H9 (cell line): ENCODE results near the gene TUT4. TPM values are rescaled to one million over a fixed set of nuclear protein-coding genes. Genes with fewer than 3 reads are reported as not detected.

Source experiments
- DNase-seq: peaks from one replicate; pipeline ENCODE4 v3.0.0-alpha.2; 2017
- H2AFZ ChIP-seq: one replicate; pipeline ENCODE4 v1.6.1; 2013; ENCODE audit warnings: mild to moderate bottlenecking, low read length, control low read depth, moderate library complexity
- H2AK5ac ChIP-seq: 2 replicates; pipeline ENCODE4 v1.6.1; 2013; ENCODE audit warnings: low read length, control low read depth, mixed read lengths; ENCODE audit not compliant: insufficient read length
- H2BK120ac ChIP-seq: one replicate; pipeline ENCODE4 v1.6.1; 2013; ENCODE audit warnings: low read depth, mild to moderate bottlenecking, low read length, control low read depth, inconsistent platforms; ENCODE audit not compliant: poor library complexity, severe bottlenecking
- H2BK12ac ChIP-seq: 2 replicates; pipeline ENCODE4 v1.6.1; 2013; ENCODE audit warnings: low read length, control low read depth, mixed read lengths, low read depth; ENCODE audit not compliant: insufficient read length
- H2BK15ac ChIP-seq: 2 replicates; pipeline ENCODE4 v1.6.1; 2013; ENCODE audit warnings: low read depth, low read length, control low read depth
- H2BK20ac ChIP-seq: one replicate; pipeline ENCODE4 v1.6.1; 2013; ENCODE audit warnings: low read depth, mild to moderate bottlenecking, low read length, control low read depth, inconsistent platforms; ENCODE audit not compliant: poor library complexity, severe bottlenecking
- H2BK5ac ChIP-seq: 2 replicates; pipeline ENCODE4 v1.6.1; 2013; ENCODE audit warnings: low read length, control low read depth, mixed read lengths; ENCODE audit not compliant: insufficient read length
- H3K14ac ChIP-seq: 2 replicates; pipeline ENCODE4 v1.6.1; 2013; ENCODE audit warnings: low read length, control low read depth; ENCODE audit not compliant: insufficient read depth
- H3K18ac ChIP-seq: 2 replicates; pipeline ENCODE4 v1.6.1; 2013; ENCODE audit warnings: low read depth, mild to moderate bottlenecking, mixed read lengths, low read length, control low read depth; ENCODE audit not compliant: insufficient read length
- H3K23ac ChIP-seq: 2 replicates; pipeline ENCODE4 v1.6.1; 2013; ENCODE audit warnings: low read length, control low read depth, mixed read lengths, low read depth; ENCODE audit not compliant: insufficient read length
- H3K23me2 ChIP-seq: 2 replicates; pipeline ENCODE4 v1.6.1; 2013; ENCODE audit warnings: low read depth, mild to moderate bottlenecking, mixed read lengths, low read length, control low read depth; ENCODE audit not compliant: insufficient read length, poor library complexity, severe bottlenecking
- H3K27ac ChIP-seq: 2 replicates; pipeline ENCODE4 v1.5.1; 2013; ENCODE audit warnings: low read length, control low read depth, mixed read lengths, low read depth; ENCODE audit not compliant: insufficient read length
- H3K27me3 ChIP-seq: 2 replicates; pipeline ENCODE4 v1.6.1; 2013; ENCODE audit warnings: low read length, control low read depth, inconsistent platforms; ENCODE audit not compliant: insufficient read depth
- H3K4ac ChIP-seq: 2 replicates; pipeline ENCODE4 v1.6.1; 2013; ENCODE audit warnings: low read depth, mild to moderate bottlenecking, control low read depth, inconsistent platforms, low read length, moderate library complexity
- H3K4me1 ChIP-seq: 2 replicates; pipeline ENCODE4 v1.6.1; 2013; ENCODE audit warnings: low read length, control low read depth, inconsistent platforms; ENCODE audit not compliant: insufficient read depth
- H3K4me2 ChIP-seq: 2 replicates; pipeline ENCODE4 v1.6.1; 2013; ENCODE audit warnings: low read length, control low read depth, mixed read lengths; ENCODE audit not compliant: insufficient read length, insufficient read depth
- H3K56ac ChIP-seq: 2 replicates; pipeline ENCODE4 v1.6.1; 2013; ENCODE audit warnings: low read depth, mild to moderate bottlenecking, mixed read lengths, low read length, control low read depth; ENCODE audit not compliant: insufficient read length
- H3K79me1 ChIP-seq: 2 replicates; pipeline ENCODE4 v1.6.1; 2013; ENCODE audit warnings: low read depth, mild to moderate bottlenecking, moderate library complexity, low read length, control low read depth, inconsistent platforms; ENCODE audit not compliant: insufficient read depth, poor library complexity, severe bottlenecking
- H3K79me2 ChIP-seq: 2 replicates; pipeline ENCODE4 v1.6.1; 2013; ENCODE audit warnings: low read length, control low read depth, inconsistent platforms; ENCODE audit not compliant: insufficient read depth
- H3K9ac ChIP-seq: 2 replicates; pipeline ENCODE4 v1.6.1; 2013; ENCODE audit warnings: low read length, control low read depth, mixed read lengths; ENCODE audit not compliant: insufficient read length; ENCODE audit errors: extremely low read depth
- H3K9me3 ChIP-seq: one replicate; pipeline ENCODE4 v1.6.1; 2013; ENCODE audit warnings: low read depth, low read length, inconsistent platforms; ENCODE audit not compliant: control insufficient read depth
- H3T11ph ChIP-seq: one replicate; pipeline ENCODE4 v1.6.1; 2013; ENCODE audit warnings: mild to moderate bottlenecking, low read length, control low read depth, inconsistent platforms
- H4K20me1 ChIP-seq: one replicate; pipeline ENCODE4 v1.6.1; 2013; ENCODE audit not compliant: control insufficient read depth, insufficient read length, insufficient read depth
- H4K5ac ChIP-seq: 2 replicates; pipeline ENCODE4 v1.6.1; 2013; ENCODE audit warnings: low read depth, mild to moderate bottlenecking, mixed read lengths, low read length, control low read depth; ENCODE audit not compliant: insufficient read length
- H4K8ac ChIP-seq: replicated peaks from 2 replicates; pipeline ENCODE4 v1.6.1; 2013; ENCODE audit warnings: low read length, control low read depth, mixed read lengths, low read depth; ENCODE audit not compliant: insufficient read length
- H4K91ac ChIP-seq: 2 replicates; pipeline ENCODE4 v1.6.1; 2013; ENCODE audit warnings: low read depth, mild to moderate bottlenecking, moderate library complexity, mixed read lengths, low read length, control low read depth; ENCODE audit not compliant: insufficient read length
- H3K27ac Mint-ChIP-seq, 3 experiments: 2 replicates in 2 of 3; 3 replicates in 1 of 3; pipeline ENCODE4 v1.8.0; 2020 to 2021; ENCODE audit warnings: mixed read lengths in 3 of 3, mild to moderate bottlenecking in 1 of 3, moderate library complexity in 1 of 3
- H3K27me3 Mint-ChIP-seq: 2 replicates; pipeline ENCODE4 v1.8.0; 2021; ENCODE audit warnings: low read depth, mild to moderate bottlenecking, moderate library complexity, mixed read lengths
- H3K36me3 Mint-ChIP-seq, 3 experiments: 2 replicates in 2 of 3; 3 replicates in 1 of 3; pipeline ENCODE4 v1.8.0; 2020 to 2021; ENCODE audit warnings: low read depth in 3 of 3, mixed read lengths in 3 of 3; ENCODE audit not compliant: insufficient read depth in 1 of 3
- H3K4me1 Mint-ChIP-seq, 2 experiments: 2 replicates each; pipeline ENCODE4 v1.8.0; 2020; ENCODE audit warnings: mixed read lengths in 2 of 2
- H3K4me3 Mint-ChIP-seq, 2 experiments: 2 replicates in 1 of 2; 3 replicates in 1 of 2; pipeline ENCODE4 v1.8.0; 2020 to 2021; ENCODE audit warnings: mild to moderate bottlenecking in 2 of 2, mixed read lengths in 2 of 2, moderate library complexity in 1 of 2
- H3K9me3 Mint-ChIP-seq, 2 experiments: 2 replicates in 1 of 2; 3 replicates in 1 of 2; pipeline ENCODE4 v1.8.0; 2020; ENCODE audit warnings: mild to moderate bottlenecking in 2 of 2, mixed read lengths in 2 of 2, moderate library complexity in 1 of 2
- WGBS: extraction: QIAGEN DNeasy Blood & Tissue Kit; methylation state at CpG from one replicate; pipeline ENCODE4 v1.1.7; 2013; ENCODE audit warnings: missing lambda C conversion rate, low lambda C conversion rate, mixed read lengths; ENCODE audit not compliant: insufficient read length; ENCODE audit errors: extremely low coverage; 5-methylcytosine and 5-hydroxymethylcytosine counted together
- total RNA-seq: library from RNA; stranded (reverse); gene quantifications from 2 replicates; pipeline ENCODE4 v1.2.1, GENCODE V29; 2021
- TF ChIP-seq, protein P1 (sequence below): fragments of 200-600 bp; sonication (generic); conservative IDR thresholded peaks from 3 replicates; pipeline ENCODE4 v1.8.0; 2021; ENCODE audit warnings: antibody characterized with exemption, mild to moderate bottlenecking

The TUT4 gene
- total RNA-seq, 1 experiment from 2014 or later, result 59.3 TPM

DNA sequence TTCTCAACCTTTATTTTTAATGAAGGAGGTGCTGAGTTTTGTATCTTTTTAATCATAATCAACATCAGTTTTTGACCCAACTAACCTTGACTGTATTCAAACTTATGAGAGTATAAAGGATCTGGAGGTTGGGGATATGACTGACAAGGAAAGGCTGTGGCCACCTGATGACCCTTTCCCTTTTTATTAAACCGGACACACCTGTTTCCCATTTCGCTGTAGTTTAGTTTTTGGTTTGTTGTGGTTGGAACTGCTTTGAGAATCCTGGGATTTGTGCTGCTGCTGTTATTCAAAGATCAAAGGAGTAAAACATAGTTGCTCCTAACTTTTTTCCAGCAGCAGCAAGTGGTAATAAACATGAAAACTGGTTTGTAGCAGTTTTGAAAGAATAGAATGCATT is 136.1 kb downstream of the TUT4 start:
- no peak overlapping the region for H3K56ac ChIP-seq
- Mint-ChIP-seq H3K36me3 (peaks cover 31 to 86% (median 69%) of the 10 kb centered on the region in 3 experiments), H3K27ac (no peak overlapping the region), H3K4me3 (no peak overlapping the region), H3K9me3 (no peaks in the 10 kb centered on the region), H3K4me1 (no peaks in the 10 kb centered on the region), H3K27me3 (no peaks in the 10 kb centered on the region; the same call in 1 of the 2 replicates)
- no peak overlapping the region for H2BK20ac ChIP-seq
- no peak overlapping the region for H3K9ac ChIP-seq
- no peak overlapping the region for H2BK5ac ChIP-seq
- H3K9me3 ChIP-seq, result no peaks in the 10 kb centered on the region
- H3K4ac ChIP-seq, result no peak overlapping the region
- no peak overlapping the region for H4K5ac ChIP-seq
- H3K14ac ChIP-seq, result no peak overlapping the region
- no peak overlapping the region for H3K27ac ChIP-seq
- H2BK15ac ChIP-seq, result no peak overlapping the region
- no peak overlapping the region for H2AFZ ChIP-seq
- H3K79me1 ChIP-seq, result no peaks in the 10 kb centered on the region
- H2BK12ac ChIP-seq, result no peak overlapping the region
- no peaks in the 10 kb centered on the region; the same call in 1 of the 2 replicates for H3K27me3 ChIP-seq
- no peaks in the 10 kb centered on the region for H3K4me1 ChIP-seq
- no peak overlapping the region for H3K4me2 ChIP-seq
- H4K91ac ChIP-seq, result no peak overlapping the region
- H3T11ph ChIP-seq, result no peak overlapping the region
- TF ChIP-seq, protein P1, sequence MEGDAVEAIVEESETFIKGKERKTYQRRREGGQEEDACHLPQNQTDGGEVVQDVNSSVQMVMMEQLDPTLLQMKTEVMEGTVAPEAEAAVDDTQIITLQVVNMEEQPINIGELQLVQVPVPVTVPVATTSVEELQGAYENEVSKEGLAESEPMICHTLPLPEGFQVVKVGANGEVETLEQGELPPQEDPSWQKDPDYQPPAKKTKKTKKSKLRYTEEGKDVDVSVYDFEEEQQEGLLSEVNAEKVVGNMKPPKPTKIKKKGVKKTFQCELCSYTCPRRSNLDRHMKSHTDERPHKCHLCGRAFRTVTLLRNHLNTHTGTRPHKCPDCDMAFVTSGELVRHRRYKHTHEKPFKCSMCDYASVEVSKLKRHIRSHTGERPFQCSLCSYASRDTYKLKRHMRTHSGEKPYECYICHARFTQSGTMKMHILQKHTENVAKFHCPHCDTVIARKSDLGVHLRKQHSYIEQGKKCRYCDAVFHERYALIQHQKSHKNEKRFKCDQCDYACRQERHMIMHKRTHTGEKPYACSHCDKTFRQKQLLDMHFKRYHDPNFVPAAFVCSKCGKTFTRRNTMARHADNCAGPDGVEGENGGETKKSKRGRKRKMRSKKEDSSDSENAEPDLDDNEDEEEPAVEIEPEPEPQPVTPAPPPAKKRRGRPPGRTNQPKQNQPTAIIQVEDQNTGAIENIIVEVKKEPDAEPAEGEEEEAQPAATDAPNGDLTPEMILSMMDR, result no peak
- H2AK5ac ChIP-seq, result no peak overlapping the region
- H3K23ac ChIP-seq, result no peak overlapping the region
- no peak overlapping the region for H2BK120ac ChIP-seq
- H4K8ac ChIP-seq, result no peak overlapping the region
- H4K20me1 ChIP-seq, result no peaks in the 10 kb centered on the region
- no peaks in the 10 kb centered on the region for H3K23me2 ChIP-seq
- no CpG with 5 or more reads among the region's 2 CpGs for WGBS
- no peak for DNase-seq
- H3K79me2 ChIP-seq, result no peaks in the 10 kb centered on the region
- no peak overlapping the region for H3K18ac ChIP-seq
